ENCODE results near the gene LTB4R2. TPM values are rescaled to one million over a fixed set of nuclear protein-coding genes. Genes with fewer than 3 reads are reported as not detected.
"Not testable (repeated sequence)": the region's sequence is repeated elsewhere in the genome, so short reads cannot be mapped to it uniquely, and the experiment has no call there.

The LTB4R2 gene
- total RNA-seq, 1 experiment from 2014 or later, result 12.9 TPM

DNA sequence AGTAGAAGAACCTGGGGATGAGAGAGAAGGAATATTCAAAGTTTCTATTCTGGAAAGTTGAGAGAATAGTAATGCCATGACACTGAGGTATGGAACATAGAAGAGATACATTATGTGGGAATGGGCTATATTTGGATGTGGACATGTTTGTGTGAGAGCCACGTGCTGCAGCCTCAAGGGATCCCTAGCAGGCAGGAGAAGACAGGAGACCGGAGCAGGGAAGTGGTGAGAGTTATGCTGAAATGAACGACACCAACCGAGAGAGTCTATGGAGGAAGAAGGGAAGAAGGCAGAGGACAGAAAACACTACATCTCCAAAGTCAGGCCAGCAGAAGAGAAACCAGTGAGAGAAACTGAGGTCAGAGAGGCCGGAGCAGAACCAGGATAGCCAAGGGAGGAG is 39.8 kb downstream of the LTB4R2 start (continued):
- TF ChIP-seq, protein P1, sequence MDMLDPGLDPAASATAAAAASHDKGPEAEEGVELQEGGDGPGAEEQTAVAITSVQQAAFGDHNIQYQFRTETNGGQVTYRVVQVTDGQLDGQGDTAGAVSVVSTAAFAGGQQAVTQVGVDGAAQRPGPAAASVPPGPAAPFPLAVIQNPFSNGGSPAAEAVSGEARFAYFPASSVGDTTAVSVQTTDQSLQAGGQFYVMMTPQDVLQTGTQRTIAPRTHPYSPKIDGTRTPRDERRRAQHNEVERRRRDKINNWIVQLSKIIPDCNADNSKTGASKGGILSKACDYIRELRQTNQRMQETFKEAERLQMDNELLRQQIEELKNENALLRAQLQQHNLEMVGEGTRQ (CRISPR knock-in tag; IDR thresholded peaks at IDR 0.05), result no peak
- no peak for TF ChIP-seq ZNF263 (CRISPR knock-in tag; IDR thresholded peaks at IDR 0.05; ENCODE audit: low read depth)

DNA sequence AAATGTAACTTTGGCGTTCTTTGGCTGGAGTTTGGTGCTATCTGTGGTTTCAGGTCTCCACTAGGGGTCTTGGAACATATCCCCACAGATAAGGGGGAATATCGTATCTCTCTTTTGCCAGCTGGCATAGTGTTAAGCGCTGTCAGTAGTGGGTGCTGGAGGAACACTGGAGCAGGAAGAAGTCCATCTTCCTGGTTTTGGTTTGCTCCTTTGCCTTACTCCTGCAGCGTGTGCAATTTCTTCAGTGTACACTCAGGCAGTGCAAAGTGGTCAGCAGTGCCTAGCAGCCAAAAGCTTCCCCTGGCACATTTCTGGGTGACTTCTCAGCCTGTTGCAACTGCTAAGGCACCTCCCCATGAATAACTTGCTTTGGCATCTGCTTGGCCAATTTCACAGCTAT is 41.6 kb downstream of the LTB4R2 start:
- ATAC-seq (peak; percentile 50), DNase-seq (ENCODE audit: low spot score) (no peak)
- POLR2A ChIA-PET, result no interaction called here
- Mint-ChIP-seq H3K36me3 (no peaks in the 10 kb centered on the region), H3K27ac (no peak overlapping the region), H3K4me1 (no peaks in the 10 kb centered on the region), H3K27me3 (ENCODE audit: low read depth) (peaks cover 84% of the 10 kb centered on the region), H3K4me3 (no peak overlapping the region), H3K9me3 (no peaks in the 10 kb centered on the region)
- CTCF ChIA-PET, result interaction anchor here (0.6 to 5.8 kb wide), 10 partner anchors 12 to 90 kb away, joined by 3 to 35 read pairs (median 5); partner anchors contain the start of genes ADCY4 and RIPK3
- TF ChIP-seq EMX1 (CRISPR knock-in tag; IDR thresholded peaks at IDR 0.05) (no peak), NFE2L1 (CRISPR knock-in tag; IDR thresholded peaks at IDR 0.05) (no peak), ZNF121 (CRISPR knock-in tag; IDR thresholded peaks at IDR 0.05) (no peak), CBFB (CRISPR knock-in tag; IDR thresholded peaks at IDR 0.05; ENCODE audit: low read depth) (no peak), FOXP1 (CRISPR knock-in tag; IDR thresholded peaks at IDR 0.05; ENCODE audit: borderline replicate concordance) (no peak), SMAD3 (CRISPR knock-in tag; IDR thresholded peaks at IDR 0.05; ENCODE audit: borderline replicate concordance) (no peak), TEAD4 (CRISPR knock-in tag; IDR thresholded peaks at IDR 0.05) (no peak)
- TF ChIP-seq, protein P1 (CRISPR knock-in tag; IDR thresholded peaks at IDR 0.05), result no peak
- TF ChIP-seq, protein P2, sequence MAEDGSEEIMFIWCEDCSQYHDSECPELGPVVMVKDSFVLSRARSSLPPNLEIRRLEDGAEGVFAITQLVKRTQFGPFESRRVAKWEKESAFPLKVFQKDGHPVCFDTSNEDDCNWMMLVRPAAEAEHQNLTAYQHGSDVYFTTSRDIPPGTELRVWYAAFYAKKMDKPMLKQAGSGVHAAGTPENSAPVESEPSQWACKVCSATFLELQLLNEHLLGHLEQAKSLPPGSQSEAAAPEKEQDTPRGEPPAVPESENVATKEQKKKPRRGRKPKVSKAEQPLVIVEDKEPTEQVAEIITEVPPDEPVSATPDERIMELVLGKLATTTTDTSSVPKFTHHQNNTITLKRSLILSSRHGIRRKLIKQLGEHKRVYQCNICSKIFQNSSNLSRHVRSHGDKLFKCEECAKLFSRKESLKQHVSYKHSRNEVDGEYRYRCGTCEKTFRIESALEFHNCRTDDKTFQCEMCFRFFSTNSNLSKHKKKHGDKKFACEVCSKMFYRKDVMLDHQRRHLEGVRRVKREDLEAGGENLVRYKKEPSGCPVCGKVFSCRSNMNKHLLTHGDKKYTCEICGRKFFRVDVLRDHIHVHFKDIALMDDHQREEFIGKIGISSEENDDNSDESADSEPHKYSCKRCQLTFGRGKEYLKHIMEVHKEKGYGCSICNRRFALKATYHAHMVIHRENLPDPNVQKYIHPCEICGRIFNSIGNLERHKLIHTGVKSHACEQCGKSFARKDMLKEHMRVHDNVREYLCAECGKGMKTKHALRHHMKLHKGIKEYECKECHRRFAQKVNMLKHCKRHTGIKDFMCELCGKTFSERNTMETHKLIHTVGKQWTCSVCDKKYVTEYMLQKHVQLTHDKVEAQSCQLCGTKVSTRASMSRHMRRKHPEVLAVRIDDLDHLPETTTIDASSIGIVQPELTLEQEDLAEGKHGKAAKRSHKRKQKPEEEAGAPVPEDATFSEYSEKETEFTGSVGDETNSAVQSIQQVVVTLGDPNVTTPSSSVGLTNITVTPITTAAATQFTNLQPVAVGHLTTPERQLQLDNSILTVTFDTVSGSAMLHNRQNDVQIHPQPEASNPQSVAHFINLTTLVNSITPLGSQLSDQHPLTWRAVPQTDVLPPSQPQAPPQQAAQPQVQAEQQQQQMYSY (CRISPR knock-in tag; IDR thresholded peaks at IDR 0.05), result peak; percentile 85

DNA sequence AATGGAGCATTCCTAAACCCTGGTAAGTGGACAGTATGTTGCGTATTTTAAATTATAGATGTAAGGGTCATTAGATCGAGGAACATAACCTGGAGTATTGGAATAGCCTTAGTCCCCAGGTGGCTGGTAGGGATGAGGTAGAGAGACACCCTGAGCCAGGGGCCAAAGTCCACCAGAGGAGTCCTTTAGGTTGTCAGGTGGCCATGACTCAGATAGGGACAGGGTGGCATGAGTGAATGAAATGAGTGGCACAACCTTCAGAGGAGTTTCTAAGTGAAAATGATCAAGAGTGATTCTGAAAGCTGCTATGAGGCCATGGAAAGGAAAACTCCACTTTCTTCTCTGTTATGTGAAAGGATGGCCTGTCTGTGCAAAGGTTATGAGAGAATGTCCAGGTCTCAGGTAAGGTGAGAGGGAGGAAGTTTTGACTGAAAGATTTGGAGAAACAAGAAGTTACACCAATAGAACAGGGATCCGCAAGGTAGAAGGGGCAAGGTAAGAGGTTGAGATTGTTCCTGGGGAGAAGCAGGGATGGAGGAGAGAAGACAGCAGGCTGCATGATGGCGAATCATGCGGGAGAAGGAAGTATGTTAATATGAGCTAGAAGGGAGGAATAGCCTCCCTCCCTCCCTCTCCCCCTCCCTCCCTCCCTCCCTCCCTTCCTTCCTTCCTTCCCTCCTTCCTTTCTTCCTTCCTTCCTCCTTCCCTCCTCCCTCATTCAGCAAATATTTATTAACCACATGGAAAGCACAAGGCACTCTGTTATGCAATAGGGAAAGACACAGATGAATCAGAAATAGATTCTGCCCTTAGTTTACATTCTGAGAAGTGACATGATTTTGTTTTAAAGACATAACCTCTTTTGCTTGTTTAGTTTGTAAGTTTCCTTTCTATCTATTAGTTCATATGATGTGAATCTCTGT is 43.9 kb downstream of the LTB4R2 start:
- DNase-seq (ENCODE audit: low spot score), result no peak
- Mint-ChIP-seq H3K27me3 (ENCODE audit: low read depth) (peaks cover 81% of the 10 kb centered on the region), H3K4me3 (no peak overlapping the region), H3K36me3 (no peaks in the 10 kb centered on the region), H3K9me3 (no peaks in the 10 kb centered on the region), H3K27ac (no peak overlapping the region), H3K4me1 (no peaks in the 10 kb centered on the region)
- TF ChIP-seq, protein P3, sequence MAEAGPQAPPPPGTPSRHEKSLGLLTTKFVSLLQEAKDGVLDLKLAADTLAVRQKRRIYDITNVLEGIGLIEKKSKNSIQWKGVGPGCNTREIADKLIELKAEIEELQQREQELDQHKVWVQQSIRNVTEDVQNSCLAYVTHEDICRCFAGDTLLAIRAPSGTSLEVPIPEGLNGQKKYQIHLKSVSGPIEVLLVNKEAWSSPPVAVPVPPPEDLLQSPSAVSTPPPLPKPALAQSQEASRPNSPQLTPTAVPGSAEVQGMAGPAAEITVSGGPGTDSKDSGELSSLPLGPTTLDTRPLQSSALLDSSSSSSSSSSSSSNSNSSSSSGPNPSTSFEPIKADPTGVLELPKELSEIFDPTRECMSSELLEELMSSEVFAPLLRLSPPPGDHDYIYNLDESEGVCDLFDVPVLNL (CRISPR knock-in tag; IDR thresholded peaks at IDR 0.05; ENCODE audit: borderline replicate concordance, low read depth), result no peak
- TF ChIP-seq TCF7 (CRISPR knock-in tag; IDR thresholded peaks at IDR 0.05; ENCODE audit: low read depth) (no peak), RELA (CRISPR knock-in tag; IDR thresholded peaks at IDR 0.05; ENCODE audit: borderline replicate concordance) (no peak), ZNF317 (CRISPR knock-in tag; IDR thresholded peaks at IDR 0.05; ENCODE audit: borderline replicate concordance, low read depth) (no peak)
- TF ChIP-seq, protein P4, sequence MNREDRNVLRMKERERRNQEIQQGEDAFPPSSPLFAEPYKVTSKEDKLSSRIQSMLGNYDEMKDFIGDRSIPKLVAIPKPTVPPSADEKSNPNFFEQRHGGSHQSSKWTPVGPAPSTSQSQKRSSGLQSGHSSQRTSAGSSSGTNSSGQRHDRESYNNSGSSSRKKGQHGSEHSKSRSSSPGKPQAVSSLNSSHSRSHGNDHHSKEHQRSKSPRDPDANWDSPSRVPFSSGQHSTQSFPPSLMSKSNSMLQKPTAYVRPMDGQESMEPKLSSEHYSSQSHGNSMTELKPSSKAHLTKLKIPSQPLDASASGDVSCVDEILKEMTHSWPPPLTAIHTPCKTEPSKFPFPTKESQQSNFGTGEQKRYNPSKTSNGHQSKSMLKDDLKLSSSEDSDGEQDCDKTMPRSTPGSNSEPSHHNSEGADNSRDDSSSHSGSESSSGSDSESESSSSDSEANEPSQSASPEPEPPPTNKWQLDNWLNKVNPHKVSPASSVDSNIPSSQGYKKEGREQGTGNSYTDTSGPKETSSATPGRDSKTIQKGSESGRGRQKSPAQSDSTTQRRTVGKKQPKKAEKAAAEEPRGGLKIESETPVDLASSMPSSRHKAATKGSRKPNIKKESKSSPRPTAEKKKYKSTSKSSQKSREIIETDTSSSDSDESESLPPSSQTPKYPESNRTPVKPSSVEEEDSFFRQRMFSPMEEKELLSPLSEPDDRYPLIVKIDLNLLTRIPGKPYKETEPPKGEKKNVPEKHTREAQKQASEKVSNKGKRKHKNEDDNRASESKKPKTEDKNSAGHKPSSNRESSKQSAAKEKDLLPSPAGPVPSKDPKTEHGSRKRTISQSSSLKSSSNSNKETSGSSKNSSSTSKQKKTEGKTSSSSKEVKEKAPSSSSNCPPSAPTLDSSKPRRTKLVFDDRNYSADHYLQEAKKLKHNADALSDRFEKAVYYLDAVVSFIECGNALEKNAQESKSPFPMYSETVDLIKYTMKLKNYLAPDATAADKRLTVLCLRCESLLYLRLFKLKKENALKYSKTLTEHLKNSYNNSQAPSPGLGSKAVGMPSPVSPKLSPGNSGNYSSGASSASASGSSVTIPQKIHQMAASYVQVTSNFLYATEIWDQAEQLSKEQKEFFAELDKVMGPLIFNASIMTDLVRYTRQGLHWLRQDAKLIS (CRISPR knock-in tag; IDR thresholded peaks at IDR 0.05; ENCODE audit: borderline replicate concordance), result no peak
- ChIA-PET CTCF (interaction anchor here (0.6 to 5.8 kb wide), 2 partner anchors 20 to 356 kb away, joined by 3 to 35 read pairs; partner anchors contain the start of gene ADCY4), POLR2A (no interaction called here)
- ATAC-seq, result no peak

DNA sequence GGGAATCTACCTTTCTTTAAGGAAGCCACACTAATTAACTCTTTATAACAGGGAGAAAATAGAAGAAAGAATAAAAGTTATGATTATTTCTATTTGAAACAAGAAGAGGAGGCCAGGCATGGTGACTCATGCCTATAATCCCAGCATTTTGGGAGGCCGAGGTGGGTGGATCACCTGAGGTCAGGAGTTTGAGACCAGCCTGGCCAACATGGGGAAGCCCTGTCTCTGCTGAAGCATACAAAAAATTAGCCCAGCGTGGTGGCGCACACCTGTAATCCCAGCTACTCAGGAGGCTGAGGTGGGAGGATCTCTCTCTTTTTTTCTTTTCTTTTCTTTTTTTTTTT is 44.5 kb downstream of the LTB4R2 start:
- CTCF ChIA-PET, result interaction anchor here (0.6 to 5.8 kb wide), 3 partner anchors 21 to 356 kb away, joined by 3 to 35 read pairs (median 4); partner anchors contain the start of genes ADCY4 and IRF9
- ATAC-seq; POLR2A ChIA-PET; DNase-seq (ENCODE audit: low spot score); H3K36me3 Mint-ChIP-seq; H3K4me3 Mint-ChIP-seq; H3K9me3 Mint-ChIP-seq; H3K4me1 Mint-ChIP-seq; H3K27ac Mint-ChIP-seq: not testable (repeated sequence)
- peaks cover 78% of the 10 kb centered on the region for H3K27me3 Mint-ChIP-seq (ENCODE audit: low read depth)

All from WTC11 (cell line).